GM23338 (cell line): ENCODE measurements around the gene HTT. TPM values are rescaled to one million over a fixed set of nuclear protein-coding genes. Genes with fewer than 3 reads are reported as not detected.

Source experiments
- ATAC-seq: fragments of 200-7000 bp; cut with Tn5 transposase; 3 replicates; pipeline ENCODE4 v1.9.1; 2020
- DNase-seq: peaks from one replicate; pipeline ENCODE4 v3.0.0-alpha.2; 2015; ENCODE audit warnings: low spot score
- H2AFZ ChIP-seq: fragments of 200-600 bp; sonication (generic); 2 replicates; pipeline ENCODE4 v1.8.0; 2016; ENCODE audit warnings: antibody characterized with exemption, mild to moderate bottlenecking, moderate library complexity
- H3F3A ChIP-seq: fragments of 200-600 bp; sonication (generic); replicated peaks from 2 replicates; pipeline ENCODE4 v1.8.0; 2017; ENCODE audit warnings: antibody characterized with exemption, mixed run types, low read depth
- H3K27ac ChIP-seq: fragments of 200-600 bp; sonication (generic); 2 replicates; pipeline ENCODE4 v1.6.1; 2016; ENCODE audit warnings: low read depth
- H3K27me3 ChIP-seq: fragments of 200-600 bp; sonication (generic); 2 replicates; pipeline ENCODE4 v1.8.0; 2016; ENCODE audit warnings: mild to moderate bottlenecking, mixed run types, moderate library complexity; ENCODE audit not compliant: insufficient read depth
- H3K36me3 ChIP-seq: fragments of 200-600 bp; sonication (generic); 2 replicates; pipeline ENCODE4 v1.8.0; 2016; ENCODE audit warnings: mild to moderate bottlenecking; ENCODE audit not compliant: insufficient read depth
- H3K4me1 ChIP-seq: fragments of 200-600 bp; sonication (generic); 2 replicates; pipeline ENCODE4 v1.8.0; 2016; ENCODE audit warnings: mild to moderate bottlenecking, moderate library complexity; ENCODE audit not compliant: insufficient read depth
- H3K4me2 ChIP-seq: fragments of 200-600 bp; sonication (generic); 2 replicates; pipeline ENCODE4 v1.7.1; 2017; ENCODE audit warnings: mixed run types
- H3K4me3 ChIP-seq: fragments of 200-600 bp; sonication (generic); 2 replicates; pipeline ENCODE4 v1.6.1; 2016; ENCODE audit warnings: mixed run types
- H3K79me2 ChIP-seq: fragments of 200-600 bp; sonication (generic); replicated peaks from 2 replicates; pipeline ENCODE4 v1.8.0; 2017; ENCODE audit warnings: mild to moderate bottlenecking; ENCODE audit not compliant: insufficient read depth
- H3K9me2 ChIP-seq: fragments of 200-600 bp; sonication (generic); 2 replicates; pipeline ENCODE4 v1.8.0; 2017; ENCODE audit not compliant: insufficient read depth
- H4K20me1 ChIP-seq: fragments of 200-600 bp; sonication (generic); replicated peaks from 2 replicates; pipeline ENCODE4 v1.8.0; 2017; ENCODE audit warnings: mild to moderate bottlenecking; ENCODE audit not compliant: insufficient read depth
- H3K27ac Mint-ChIP-seq: 2 replicates; pipeline ENCODE4 v1.8.0; 2020; ENCODE audit warnings: inconsistent platforms, mild to moderate bottlenecking, moderate library complexity, mixed read lengths
- H3K27me3 Mint-ChIP-seq: 3 replicates; pipeline ENCODE4 v1.8.0; 2022; ENCODE audit warnings: low read depth, mild to moderate bottlenecking, moderate library complexity, mixed read lengths, inconsistent platforms; ENCODE audit not compliant: insufficient read depth, poor library complexity
- H3K36me3 Mint-ChIP-seq: 3 replicates; pipeline ENCODE4 v1.8.0; 2021; ENCODE audit warnings: low read depth, mild to moderate bottlenecking, inconsistent platforms, moderate library complexity, mixed read lengths
- H3K4me1 Mint-ChIP-seq: 3 replicates; pipeline ENCODE4 v1.8.0; 2020; ENCODE audit warnings: mild to moderate bottlenecking, inconsistent platforms, mixed read lengths
- H3K4me3 Mint-ChIP-seq: 3 replicates; pipeline ENCODE4 v1.8.0; 2021; ENCODE audit warnings: moderate library complexity, mild to moderate bottlenecking, inconsistent platforms, mixed read lengths
- H3K9me3 Mint-ChIP-seq: 3 replicates; pipeline ENCODE4 v1.8.0; 2020; ENCODE audit warnings: moderate library complexity, mild to moderate bottlenecking, inconsistent platforms, mixed read lengths
- EZH2phosphoT487 ChIP-seq: fragments of 200-600 bp; sonication (generic); IDR thresholded peaks from one replicate; pipeline ENCODE4 v1.8.1; 2018; ENCODE audit warnings: antibody characterized with exemption; ENCODE audit not compliant: unreplicated experiment
- POLR2AphosphoS5 ChIP-seq: IDR thresholded peaks from 2 replicates; pipeline ENCODE4 v1.6.1; 2016; ENCODE audit warnings: antibody characterized with exemption, low read depth
- ZNF114 ChIP-seq: fragments of 250-450 bp; sonication (Bioruptor Pico); IDR thresholded peaks from 2 replicates; pipeline ENCODE4 v1.5.0; 2020; ENCODE audit warnings: mild to moderate bottlenecking, moderate library complexity
- polyA plus RNA-seq: library from polyadenylated mRNA; unstranded; fragments of >200 nt; fragmentation: Nextera tagmentation; extraction: Ambion mirVana; gene quantifications from 2 replicates; pipeline ENCODE4 v1.2.1, GENCODE V29; 2016
- total RNA-seq: library from RNA; depleted of rRNA; stranded (reverse); fragments of >200 nt; shearing (Covaris generic); gene quantifications from 2 replicates; pipeline ENCODE4 v1.2.3, GENCODE V29; 2014
- TF ChIP-seq, protein P1 (sequence below): IDR thresholded peaks from 2 replicates; pipeline ENCODE4 v1.6.1; 2016; ENCODE audit warnings: antibody characterized with exemption
- TF ChIP-seq, protein P2 (sequence below): fragments of 250-450 bp; sonication (Bioruptor Pico); IDR thresholded peaks from 2 replicates; pipeline ENCODE4 v1.5.0; 2020; ENCODE audit warnings: mild to moderate bottlenecking, moderate library complexity
- TF ChIP-seq, protein P3 (sequence below), 2 experiments: fragments of 200-600 bp in 1 of 2; sonication (generic) in 1 of 2; conservative IDR thresholded peaks; 2 replicates each; pipeline versions ENCODE4 v1.5.1 to v1.6.1; 2016 to 2017; ENCODE audit warnings: antibody characterized with exemption in 2 of 2, low read depth in 2 of 2, mild to moderate bottlenecking in 2 of 2, moderate library complexity in 1 of 2

The HTT gene
- total and polyA plus RNA-seq, 2 experiments from 2014 or later, result 26.6 to 67.7 TPM

DNA sequence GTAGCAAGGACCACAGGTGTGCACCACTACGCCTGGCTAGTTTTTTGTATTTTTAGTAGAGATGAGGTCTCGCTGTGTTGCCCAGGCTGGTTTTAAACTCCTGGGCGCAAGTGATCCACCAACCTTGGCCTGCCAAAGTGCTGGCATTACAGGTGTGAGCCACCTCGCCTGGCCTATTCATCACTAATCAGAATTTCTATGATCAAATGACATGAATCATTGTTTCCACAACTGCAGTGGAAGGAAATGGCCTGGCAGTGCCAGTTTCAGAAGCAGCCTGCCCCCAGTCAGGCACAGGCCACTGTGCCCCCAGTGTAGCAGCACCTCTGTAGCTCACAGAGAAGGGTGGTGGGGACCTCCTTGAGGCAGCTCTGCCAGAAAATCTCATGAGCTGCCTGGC is 108.5 kb downstream of the HTT start (continued):
- TF ChIP-seq EZH2phosphoT487, result no peak
- TF ChIP-seq ZNF114 (CRISPR knock-in tag), result no peak
- TF ChIP-seq, protein P1, sequence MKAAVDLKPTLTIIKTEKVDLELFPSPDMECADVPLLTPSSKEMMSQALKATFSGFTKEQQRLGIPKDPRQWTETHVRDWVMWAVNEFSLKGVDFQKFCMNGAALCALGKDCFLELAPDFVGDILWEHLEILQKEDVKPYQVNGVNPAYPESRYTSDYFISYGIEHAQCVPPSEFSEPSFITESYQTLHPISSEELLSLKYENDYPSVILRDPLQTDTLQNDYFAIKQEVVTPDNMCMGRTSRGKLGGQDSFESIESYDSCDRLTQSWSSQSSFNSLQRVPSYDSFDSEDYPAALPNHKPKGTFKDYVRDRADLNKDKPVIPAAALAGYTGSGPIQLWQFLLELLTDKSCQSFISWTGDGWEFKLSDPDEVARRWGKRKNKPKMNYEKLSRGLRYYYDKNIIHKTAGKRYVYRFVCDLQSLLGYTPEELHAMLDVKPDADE, result no peak
- TF ChIP-seq, protein P2, sequence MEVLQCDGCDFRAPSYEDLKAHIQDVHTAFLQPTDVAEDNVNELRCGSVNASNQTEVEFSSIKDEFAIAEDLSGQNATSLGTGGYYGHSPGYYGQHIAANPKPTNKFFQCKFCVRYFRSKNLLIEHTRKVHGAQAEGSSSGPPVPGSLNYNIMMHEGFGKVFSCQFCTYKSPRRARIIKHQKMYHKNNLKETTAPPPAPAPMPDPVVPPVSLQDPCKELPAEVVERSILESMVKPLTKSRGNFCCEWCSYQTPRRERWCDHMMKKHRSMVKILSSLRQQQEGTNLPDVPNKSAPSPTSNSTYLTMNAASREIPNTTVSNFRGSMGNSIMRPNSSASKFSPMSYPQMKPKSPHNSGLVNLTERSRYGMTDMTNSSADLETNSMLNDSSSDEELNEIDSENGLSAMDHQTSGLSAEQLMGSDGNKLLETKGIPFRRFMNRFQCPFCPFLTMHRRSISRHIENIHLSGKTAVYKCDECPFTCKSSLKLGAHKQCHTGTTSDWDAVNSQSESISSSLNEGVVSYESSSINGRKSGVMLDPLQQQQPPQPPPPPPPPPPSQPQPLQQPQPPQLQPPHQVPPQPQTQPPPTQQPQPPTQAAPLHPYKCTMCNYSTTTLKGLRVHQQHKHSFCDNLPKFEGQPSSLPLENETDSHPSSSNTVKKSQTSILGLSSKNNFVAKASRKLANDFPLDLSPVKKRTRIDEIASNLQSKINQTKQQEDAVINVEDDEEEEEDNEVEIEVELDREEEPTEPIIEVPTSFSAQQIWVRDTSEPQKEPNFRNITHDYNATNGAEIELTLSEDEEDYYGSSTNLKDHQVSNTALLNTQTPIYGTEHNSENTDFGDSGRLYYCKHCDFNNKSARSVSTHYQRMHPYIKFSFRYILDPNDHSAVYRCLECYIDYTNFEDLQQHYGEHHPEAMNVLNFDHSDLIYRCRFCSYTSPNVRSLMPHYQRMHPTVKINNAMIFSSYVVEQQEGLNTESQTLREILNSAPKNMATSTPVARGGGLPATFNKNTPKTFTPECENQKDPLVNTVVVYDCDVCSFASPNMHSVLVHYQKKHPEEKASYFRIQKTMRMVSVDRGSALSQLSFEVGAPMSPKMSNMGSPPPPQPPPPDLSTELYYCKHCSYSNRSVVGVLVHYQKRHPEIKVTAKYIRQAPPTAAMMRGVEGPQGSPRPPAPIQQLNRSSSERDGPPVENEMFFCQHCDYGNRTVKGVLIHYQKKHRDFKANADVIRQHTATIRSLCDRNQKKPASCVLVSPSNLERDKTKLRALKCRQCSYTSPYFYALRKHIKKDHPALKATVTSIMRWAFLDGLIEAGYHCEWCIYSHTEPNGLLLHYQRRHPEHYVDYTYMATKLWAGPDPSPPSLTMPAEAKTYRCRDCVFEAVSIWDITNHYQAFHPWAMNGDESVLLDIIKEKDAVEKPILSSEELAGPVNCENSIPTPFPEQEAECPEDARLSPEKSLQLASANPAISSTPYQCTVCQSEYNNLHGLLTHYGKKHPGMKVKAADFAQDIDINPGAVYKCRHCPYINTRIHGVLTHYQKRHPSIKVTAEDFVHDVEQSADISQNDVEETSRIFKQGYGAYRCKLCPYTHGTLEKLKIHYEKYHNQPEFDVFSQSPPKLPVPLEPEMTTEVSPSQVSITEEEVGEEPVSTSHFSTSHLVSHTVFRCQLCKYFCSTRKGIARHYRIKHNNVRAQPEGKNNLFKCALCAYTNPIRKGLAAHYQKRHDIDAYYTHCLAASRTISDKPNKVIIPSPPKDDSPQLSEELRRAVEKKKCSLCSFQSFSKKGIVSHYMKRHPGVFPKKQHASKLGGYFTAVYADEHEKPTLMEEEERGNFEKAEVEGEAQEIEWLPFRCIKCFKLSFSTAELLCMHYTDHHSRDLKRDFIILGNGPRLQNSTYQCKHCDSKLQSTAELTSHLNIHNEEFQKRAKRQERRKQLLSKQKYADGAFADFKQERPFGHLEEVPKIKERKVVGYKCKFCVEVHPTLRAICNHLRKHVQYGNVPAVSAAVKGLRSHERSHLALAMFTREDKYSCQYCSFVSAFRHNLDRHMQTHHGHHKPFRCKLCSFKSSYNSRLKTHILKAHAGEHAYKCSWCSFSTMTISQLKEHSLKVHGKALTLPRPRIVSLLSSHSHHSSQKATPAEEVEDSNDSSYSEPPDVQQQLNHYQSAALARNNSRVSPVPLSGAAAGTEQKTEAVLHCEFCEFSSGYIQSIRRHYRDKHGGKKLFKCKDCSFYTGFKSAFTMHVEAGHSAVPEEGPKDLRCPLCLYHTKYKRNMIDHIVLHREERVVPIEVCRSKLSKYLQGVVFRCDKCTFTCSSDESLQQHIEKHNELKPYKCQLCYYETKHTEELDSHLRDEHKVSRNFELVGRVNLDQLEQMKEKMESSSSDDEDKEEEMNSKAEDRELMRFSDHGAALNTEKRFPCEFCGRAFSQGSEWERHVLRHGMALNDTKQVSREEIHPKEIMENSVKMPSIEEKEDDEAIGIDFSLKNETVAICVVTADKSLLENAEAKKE, result no peak

DNA sequence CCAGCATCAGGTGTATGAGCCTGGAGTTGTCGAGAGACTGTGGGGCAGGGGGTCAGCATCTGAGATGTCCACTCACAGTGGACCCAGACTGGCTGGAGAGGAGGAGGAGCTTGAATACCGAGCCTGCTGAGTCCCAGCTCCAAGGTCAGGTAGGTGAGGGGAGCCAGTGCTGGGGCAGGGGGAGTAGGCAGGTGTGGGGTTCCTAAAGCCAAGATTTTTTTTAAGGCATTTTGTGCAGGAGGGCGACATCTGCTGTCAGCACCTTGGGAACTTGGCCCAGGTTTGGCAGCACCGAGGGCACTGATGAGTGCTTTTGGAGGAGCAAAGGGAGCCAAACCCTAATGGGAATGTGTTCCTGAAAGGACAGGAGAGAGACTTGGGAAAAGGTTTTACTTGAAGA is 110.2 kb downstream of the HTT start:
- Mint-ChIP-seq H3K9me3 (no peaks in the 10 kb centered on the region), H3K4me1 (peaks cover 7% of the 10 kb centered on the region; the same call in 2 of the 3 replicates), H3K27ac (no peak overlapping the region; the same call in 1 of the 2 replicates), H3K27me3 (peaks cover 5% of the 10 kb centered on the region), H3K4me3 (no peak overlapping the region), H3K36me3 (peaks cover 70% of the 10 kb centered on the region)
- Histone ChIP-seq H3F3A (no peaks in the 10 kb centered on the region), H3K36me3 (peaks cover 25% of the 10 kb centered on the region), H4K20me1 (peaks cover 14% of the 10 kb centered on the region; the same call in 1 of the 2 replicates), H2AFZ (no peak overlapping the region), H3K4me3 (no peak overlapping the region), H3K4me1 (no peaks in the 10 kb centered on the region), H3K9me2 (no peaks in the 10 kb centered on the region), H3K79me2 (no peaks in the 10 kb centered on the region), H3K27ac (no peak overlapping the region), H3K4me2 (no peak overlapping the region), H3K27me3 (no peaks in the 10 kb centered on the region)
- DNase-seq (no peak), ATAC-seq (no peak; the same call in 2 of the 3 replicates)
- TF ChIP-seq POLR2AphosphoS5, result no peak
- TF ChIP-seq, protein P3, sequence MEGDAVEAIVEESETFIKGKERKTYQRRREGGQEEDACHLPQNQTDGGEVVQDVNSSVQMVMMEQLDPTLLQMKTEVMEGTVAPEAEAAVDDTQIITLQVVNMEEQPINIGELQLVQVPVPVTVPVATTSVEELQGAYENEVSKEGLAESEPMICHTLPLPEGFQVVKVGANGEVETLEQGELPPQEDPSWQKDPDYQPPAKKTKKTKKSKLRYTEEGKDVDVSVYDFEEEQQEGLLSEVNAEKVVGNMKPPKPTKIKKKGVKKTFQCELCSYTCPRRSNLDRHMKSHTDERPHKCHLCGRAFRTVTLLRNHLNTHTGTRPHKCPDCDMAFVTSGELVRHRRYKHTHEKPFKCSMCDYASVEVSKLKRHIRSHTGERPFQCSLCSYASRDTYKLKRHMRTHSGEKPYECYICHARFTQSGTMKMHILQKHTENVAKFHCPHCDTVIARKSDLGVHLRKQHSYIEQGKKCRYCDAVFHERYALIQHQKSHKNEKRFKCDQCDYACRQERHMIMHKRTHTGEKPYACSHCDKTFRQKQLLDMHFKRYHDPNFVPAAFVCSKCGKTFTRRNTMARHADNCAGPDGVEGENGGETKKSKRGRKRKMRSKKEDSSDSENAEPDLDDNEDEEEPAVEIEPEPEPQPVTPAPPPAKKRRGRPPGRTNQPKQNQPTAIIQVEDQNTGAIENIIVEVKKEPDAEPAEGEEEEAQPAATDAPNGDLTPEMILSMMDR (conservative IDR thresholded peaks at IDR 0.05; ENCODE audit: low read depth in 2 of 2), result 0 out of 4 replicates have a peak, but pooled peaks of 1 of the 2 experiments have one; percentile 4
